Measurements from ENCODE around the gene MAN2B1.

GRCh38 chr19:12628040-12629022 lies 38.2 kb downstream of the MAN2B1 start:
- TF ChIP-seq CTCF (IDR thresholded peaks at IDR 0.05) (no peak), POLR2A (IDR thresholded peaks at IDR 0.05) (no peak)
